ENCODE results near the gene RAPGEF4.

RAPGEF4 gene

GRCh38 chr2:172969166-172969565, 233.5 kb downstream of the RAPGEF4 start:
- H3K27ac ChIP-seq (ENCODE audit: low read depth, low read length) = no peak overlapping the region
- no peaks in the 10 kb centered on the region for H3K9me3 ChIP-seq (ENCODE audit: control insufficient read depth in 1 of 2, low read length in 2 of 2)
- peaks cover 0 to 2% of the 10 kb centered on the region in 2 donors for H3K27me3 ChIP-seq (ENCODE audit: control insufficient read depth in 1 of 2, insufficient read depth in 2 of 2, low read length in 2 of 2)
- no peaks in the 10 kb centered on the region for H3K36me3 ChIP-seq (ENCODE audit: control insufficient read depth in 1 of 2, insufficient read depth in 2 of 2, low read length in 2 of 2)
- no peak overlapping the region for H3K4me3 ChIP-seq (ENCODE audit: low read depth in 1 of 2, low read length in 2 of 2)
- H3K4me1 ChIP-seq (ENCODE audit: control insufficient read depth in 1 of 2, insufficient read depth in 2 of 2, low read length in 2 of 2) = peaks cover 7 to 12% of the 10 kb centered on the region in 2 donors
- no peak overlapping the region for H3K9ac ChIP-seq (ENCODE audit: low read depth in 1 of 2, low read length in 2 of 2)

- Histone ChIP-seq H3K4me3 (ENCODE audit: low read depth in 1 of 2, low read length in 2 of 2) (no peak overlapping the region), H3K4me1 (ENCODE audit: control insufficient read depth in 1 of 2, insufficient read depth in 2 of 2, low read length in 2 of 2) (peaks cover 7 to 12% of the 10 kb centered on the region in 2 donors), H3K27me3 (ENCODE audit: control insufficient read depth in 1 of 2, insufficient read depth in 2 of 2, low read length in 2 of 2) (peaks cover 0 to 2% of the 10 kb centered on the region in 2 donors), H3K9ac (ENCODE audit: low read depth in 1 of 2, low read length in 2 of 2) (no peak overlapping the region), H3K27ac (ENCODE audit: low read depth, low read length) (no peak overlapping the region), H3K9me3 (ENCODE audit: control insufficient read depth in 1 of 2, low read length in 2 of 2) (no peaks in the 10 kb centered on the region), H3K36me3 (ENCODE audit: control insufficient read depth in 1 of 2, insufficient read depth in 2 of 2, low read length in 2 of 2) (no peaks in the 10 kb centered on the region)
Measured at GRCh38 chr2:172969609-172970008, 234.0 kb downstream of the RAPGEF4 start.

GRCh38 chr2:172970660-172971059, 235.0 kb downstream of the RAPGEF4 start:
- Histone ChIP-seq H3K36me3 (ENCODE audit: control insufficient read depth in 1 of 2, insufficient read depth in 2 of 2, low read length in 2 of 2) (no peaks in the 10 kb centered on the region), H3K4me1 (ENCODE audit: control insufficient read depth in 1 of 2, insufficient read depth in 2 of 2, low read length in 2 of 2) (peaks cover 7 to 12% of the 10 kb centered on the region in 2 donors), H3K4me3 (ENCODE audit: low read depth in 1 of 2, low read length in 2 of 2) (no peak overlapping the region), H3K9ac (ENCODE audit: low read depth in 1 of 2, low read length in 2 of 2) (no peak overlapping the region), H3K27me3 (ENCODE audit: control insufficient read depth in 1 of 2, insufficient read depth in 2 of 2, low read length in 2 of 2) (peaks cover 0 to 2% of the 10 kb centered on the region in 2 donors), H3K9me3 (ENCODE audit: control insufficient read depth in 1 of 2, low read length in 2 of 2) (no peaks in the 10 kb centered on the region), H3K27ac (ENCODE audit: low read depth, low read length) (no peak overlapping the region)

GRCh38 chr2:172972005-172972619, 236.5 kb downstream of the RAPGEF4 start:
- H3K4me3 ChIP-seq (ENCODE audit: low read depth in 1 of 2, low read length in 2 of 2) = no peak overlapping the region
- H3K9ac ChIP-seq (ENCODE audit: low read depth in 1 of 2, low read length in 2 of 2) = no peak overlapping the region
- H3K9me3 ChIP-seq (ENCODE audit: control insufficient read depth in 1 of 2, low read length in 2 of 2) = no peaks in the 10 kb centered on the region
- no peaks in the 10 kb centered on the region for H3K36me3 ChIP-seq (ENCODE audit: control insufficient read depth in 1 of 2, insufficient read depth in 2 of 2, low read length in 2 of 2)
- H3K4me1 ChIP-seq (ENCODE audit: control insufficient read depth in 1 of 2, insufficient read depth in 2 of 2, low read length in 2 of 2) = peaks cover 7 to 11% of the 10 kb centered on the region in 2 donors
- no peaks in the 10 kb centered on the region for H3K27me3 ChIP-seq (ENCODE audit: control insufficient read depth in 1 of 2, insufficient read depth in 2 of 2, low read length in 2 of 2)
- H3K27ac ChIP-seq (ENCODE audit: low read depth, low read length) = no peak overlapping the region

GRCh38 chr2:172974762-172975161, 239.1 kb downstream of the RAPGEF4 start:
- H3K27me3 ChIP-seq (ENCODE audit: control insufficient read depth in 1 of 2, insufficient read depth in 2 of 2, low read length in 2 of 2) = no peaks in the 10 kb centered on the region
- no peak overlapping the region for H3K9ac ChIP-seq (ENCODE audit: low read depth in 1 of 2, low read length in 2 of 2)
- H3K36me3 ChIP-seq (ENCODE audit: control insufficient read depth in 1 of 2, insufficient read depth in 2 of 2, low read length in 2 of 2) = no peaks in the 10 kb centered on the region
- no peaks in the 10 kb centered on the region for H3K9me3 ChIP-seq (ENCODE audit: control insufficient read depth in 1 of 2, low read length in 2 of 2)
- H3K4me1 ChIP-seq (ENCODE audit: control insufficient read depth in 1 of 2, insufficient read depth in 2 of 2, low read length in 2 of 2) = no peaks in the 10 kb centered on the region
- H3K4me3 ChIP-seq (ENCODE audit: low read depth in 1 of 2, low read length in 2 of 2) = no peak overlapping the region
- no peak overlapping the region for H3K27ac ChIP-seq (ENCODE audit: low read depth, low read length)

- Histone ChIP-seq H3K27ac (ENCODE audit: low read depth, low read length) (no peak overlapping the region), H3K36me3 (ENCODE audit: control insufficient read depth in 1 of 2, insufficient read depth in 2 of 2, low read length in 2 of 2) (no peaks in the 10 kb centered on the region), H3K4me3 (ENCODE audit: low read depth in 1 of 2, low read length in 2 of 2) (no peak overlapping the region), H3K9me3 (ENCODE audit: control insufficient read depth in 1 of 2, low read length in 2 of 2) (no peaks in the 10 kb centered on the region), H3K27me3 (ENCODE audit: control insufficient read depth in 1 of 2, insufficient read depth in 2 of 2, low read length in 2 of 2) (no peaks in the 10 kb centered on the region), H3K9ac (ENCODE audit: low read depth in 1 of 2, low read length in 2 of 2) (no peak overlapping the region), H3K4me1 (ENCODE audit: control insufficient read depth in 1 of 2, insufficient read depth in 2 of 2, low read length in 2 of 2) (no peaks in the 10 kb centered on the region)
Measured at GRCh38 chr2:172976116-172976515, 240.5 kb downstream of the RAPGEF4 start.

GRCh38 chr2:172976816-172977215, 241.2 kb downstream of the RAPGEF4 start:
- Histone ChIP-seq H3K36me3 (ENCODE audit: control insufficient read depth in 1 of 2, insufficient read depth in 2 of 2, low read length in 2 of 2) (no peaks in the 10 kb centered on the region), H3K9ac (ENCODE audit: low read depth in 1 of 2, low read length in 2 of 2) (no peak overlapping the region), H3K27me3 (ENCODE audit: control insufficient read depth in 1 of 2, insufficient read depth in 2 of 2, low read length in 2 of 2) (no peaks in the 10 kb centered on the region), H3K9me3 (ENCODE audit: control insufficient read depth in 1 of 2, low read length in 2 of 2) (no peaks in the 10 kb centered on the region), H3K4me1 (ENCODE audit: control insufficient read depth in 1 of 2, insufficient read depth in 2 of 2, low read length in 2 of 2) (no peaks in the 10 kb centered on the region), H3K27ac (ENCODE audit: low read depth, low read length) (no peak overlapping the region), H3K4me3 (ENCODE audit: low read depth in 1 of 2, low read length in 2 of 2) (no peak overlapping the region)

GRCh38 chr2:172977270-172978062, 241.8 kb downstream of the RAPGEF4 start:
- Histone ChIP-seq H3K4me1 (ENCODE audit: control insufficient read depth in 1 of 2, insufficient read depth in 2 of 2, low read length in 2 of 2) (no peaks in the 10 kb centered on the region), H3K9me3 (ENCODE audit: control insufficient read depth in 1 of 2, low read length in 2 of 2) (no peaks in the 10 kb centered on the region), H3K27me3 (ENCODE audit: control insufficient read depth in 1 of 2, insufficient read depth in 2 of 2, low read length in 2 of 2) (no peaks in the 10 kb centered on the region), H3K4me3 (ENCODE audit: low read depth in 1 of 2, low read length in 2 of 2) (no peak overlapping the region), H3K9ac (ENCODE audit: low read depth in 1 of 2, low read length in 2 of 2) (no peak overlapping the region), H3K27ac (ENCODE audit: low read depth, low read length) (no peak overlapping the region), H3K36me3 (ENCODE audit: control insufficient read depth in 1 of 2, insufficient read depth in 2 of 2, low read length in 2 of 2) (no peaks in the 10 kb centered on the region)

- Histone ChIP-seq H3K9ac (ENCODE audit: low read depth in 1 of 2, low read length in 2 of 2) (no peak overlapping the region), H3K27ac (ENCODE audit: low read depth, low read length) (no peak overlapping the region), H3K9me3 (ENCODE audit: control insufficient read depth in 1 of 2, low read length in 2 of 2) (no peaks in the 10 kb centered on the region), H3K4me1 (ENCODE audit: control insufficient read depth in 1 of 2, insufficient read depth in 2 of 2, low read length in 2 of 2) (no peaks in the 10 kb centered on the region), H3K36me3 (ENCODE audit: control insufficient read depth in 1 of 2, insufficient read depth in 2 of 2, low read length in 2 of 2) (no peaks in the 10 kb centered on the region), H3K4me3 (ENCODE audit: low read depth in 1 of 2, low read length in 2 of 2) (no peak overlapping the region), H3K27me3 (ENCODE audit: control insufficient read depth in 1 of 2, insufficient read depth in 2 of 2, low read length in 2 of 2) (no peaks in the 10 kb centered on the region)
Measured at GRCh38 chr2:172978063-172978383, 242.4 kb downstream of the RAPGEF4 start.

- Histone ChIP-seq H3K4me1 (ENCODE audit: control insufficient read depth in 1 of 2, insufficient read depth in 2 of 2, low read length in 2 of 2) (no peaks in the 10 kb centered on the region), H3K9ac (ENCODE audit: low read depth in 1 of 2, low read length in 2 of 2) (no peak overlapping the region), H3K27me3 (ENCODE audit: control insufficient read depth in 1 of 2, insufficient read depth in 2 of 2, low read length in 2 of 2) (no peaks in the 10 kb centered on the region), H3K27ac (ENCODE audit: low read depth, low read length) (no peak overlapping the region), H3K9me3 (ENCODE audit: control insufficient read depth in 1 of 2, low read length in 2 of 2) (no peaks in the 10 kb centered on the region), H3K36me3 (ENCODE audit: control insufficient read depth in 1 of 2, insufficient read depth in 2 of 2, low read length in 2 of 2) (no peaks in the 10 kb centered on the region), H3K4me3 (ENCODE audit: low read depth in 1 of 2, low read length in 2 of 2) (peak overlapping the region in 1 of 2 donors; percentile 18)
Measured at GRCh38 chr2:172985139-172985892, 249.7 kb downstream of the RAPGEF4 start.

Measured in duodenal mucosa (tissue), 2 donors.